HUES64 (cell line): Measurements from ENCODE around the gene GIPC2.
"Not testable (repeated sequence)": the region's sequence is repeated elsewhere in the genome, so short reads cannot be mapped to it uniquely, and the experiment has no call there.

Experiments used
- H3K27ac ChIP-seq: 2 replicates; pipeline ENCODE4 v1.7.0; 2013; ENCODE audit warnings: low read depth, low read length, inconsistent platforms
- H3K27me3 ChIP-seq: 2 replicates; pipeline ENCODE4 v1.6.1; 2013; ENCODE audit warnings: mild to moderate bottlenecking, low read length; ENCODE audit not compliant: insufficient read depth
- H3K36me3 ChIP-seq: 2 replicates; pipeline ENCODE4 v1.6.1; 2013; ENCODE audit warnings: mild to moderate bottlenecking, low read length; ENCODE audit not compliant: insufficient read depth
- H3K4me1 ChIP-seq: 2 replicates; pipeline ENCODE4 v1.6.1; 2013; ENCODE audit warnings: mild to moderate bottlenecking, low read length, moderate library complexity; ENCODE audit not compliant: insufficient read depth
- H3K4me3 ChIP-seq: 2 replicates; pipeline ENCODE4 v1.5.1; 2013; ENCODE audit warnings: mild to moderate bottlenecking, low read length, moderate library complexity
- H3K9ac ChIP-seq: 2 replicates; pipeline ENCODE4 v1.6.1; 2013; ENCODE audit warnings: mild to moderate bottlenecking, low read depth, low read length
- H3K9me3 ChIP-seq: 2 replicates; pipeline ENCODE4 v1.6.1; 2013; ENCODE audit warnings: low read depth, low read length; ENCODE audit not compliant: insufficient read depth
- WGBS: fragments of 150-250, 120-280 bp; methylation state at CpG from one replicate; pipeline ENCODE4 v1.1.7; 2013; ENCODE audit warnings: missing lambda C conversion rate; 5-methylcytosine and 5-hydroxymethylcytosine counted together

GIPC2 gene

DNA sequence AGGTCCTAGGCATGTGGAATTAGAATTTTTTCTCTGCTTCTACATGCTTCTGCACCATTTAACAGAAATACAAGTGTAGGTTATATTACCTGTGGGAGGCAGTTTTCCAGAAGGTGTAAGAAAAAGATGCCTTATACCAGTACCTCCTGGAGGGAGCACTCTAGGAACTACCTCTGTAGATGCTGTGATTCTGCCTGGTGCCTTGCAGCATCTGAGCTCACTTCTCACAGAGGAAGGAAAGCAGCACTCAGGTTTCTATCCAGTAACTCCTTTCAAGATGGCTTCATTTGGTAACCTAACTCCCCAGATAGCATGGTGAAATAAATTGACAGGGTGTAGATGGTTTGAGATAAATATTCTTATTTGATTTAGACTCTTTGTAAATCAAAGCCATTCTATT, 50.3 kb downstream of the GIPC2 start:
- H3K9me3 ChIP-seq: no peaks in the 10 kb centered on the region
- H3K27ac ChIP-seq: no peak overlapping the region
- H3K27me3 ChIP-seq: no peaks in the 10 kb centered on the region
- H3K9ac ChIP-seq: no peak overlapping the region
- no peak overlapping the region for H3K4me3 ChIP-seq
- H3K36me3 ChIP-seq: no peaks in the 10 kb centered on the region
- peaks cover 5% of the 10 kb centered on the region; the same call in 1 of the 2 replicates for H3K4me1 ChIP-seq

DNA sequence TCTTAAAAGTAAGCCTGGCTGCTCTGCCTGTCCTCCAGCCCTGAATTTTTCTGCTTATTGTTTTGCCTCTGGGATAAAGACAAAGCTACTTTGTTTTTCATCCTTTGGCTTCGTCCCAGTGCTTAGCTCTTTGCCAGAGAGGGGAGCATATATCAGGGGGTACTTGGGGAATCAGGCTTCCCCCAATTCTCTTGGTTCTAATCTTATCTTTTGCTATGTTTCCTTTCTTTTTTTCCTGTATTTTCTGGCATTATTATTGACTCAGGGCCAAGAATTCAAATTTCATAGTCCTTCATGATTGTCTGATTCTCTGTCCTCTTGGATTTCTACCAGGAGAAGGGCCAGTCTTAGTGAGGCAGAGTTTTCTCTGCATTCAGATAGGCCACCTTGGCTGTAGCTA, 51.2 kb downstream of the GIPC2 start:
- H3K27ac ChIP-seq: no peak overlapping the region
- H3K4me1 ChIP-seq: peaks cover 14% of the 10 kb centered on the region
- H3K36me3 ChIP-seq: no peaks in the 10 kb centered on the region
- no peak overlapping the region for H3K4me3 ChIP-seq
- no peak overlapping the region for H3K9ac ChIP-seq
- 87% methylated on average over 1 of the region's 1 CpG for WGBS
- H3K9me3 ChIP-seq: no peaks in the 10 kb centered on the region
- no peaks in the 10 kb centered on the region for H3K27me3 ChIP-seq

GRCh38 chr1:78101051-78101450, 55.3 kb downstream of the GIPC2 start:
- H3K36me3 ChIP-seq: no peaks in the 10 kb centered on the region
- WGBS: 89% methylated on average over 2 of the region's 2 CpGs
- no peak overlapping the region for H3K4me3 ChIP-seq
- H3K9me3 ChIP-seq: no peaks in the 10 kb centered on the region
- no peak overlapping the region for H3K27ac ChIP-seq
- H3K4me1 ChIP-seq: peaks cover 14% of the 10 kb centered on the region
- no peaks in the 10 kb centered on the region for H3K27me3 ChIP-seq
- H3K9ac ChIP-seq: no peak overlapping the region

- Histone ChIP-seq H3K9ac (no peak overlapping the region), H3K4me3 (no peak overlapping the region), H3K4me1 (peaks cover 14% of the 10 kb centered on the region), H3K27ac (no peak overlapping the region), H3K27me3 (no peaks in the 10 kb centered on the region), H3K36me3 (no peaks in the 10 kb centered on the region), H3K9me3 (no peaks in the 10 kb centered on the region)
- 70% methylated on average over 2 of the region's 2 CpGs for WGBS
Observed at GRCh38 chr1:78101514-78101913, 55.7 kb downstream of the GIPC2 start.

DNA sequence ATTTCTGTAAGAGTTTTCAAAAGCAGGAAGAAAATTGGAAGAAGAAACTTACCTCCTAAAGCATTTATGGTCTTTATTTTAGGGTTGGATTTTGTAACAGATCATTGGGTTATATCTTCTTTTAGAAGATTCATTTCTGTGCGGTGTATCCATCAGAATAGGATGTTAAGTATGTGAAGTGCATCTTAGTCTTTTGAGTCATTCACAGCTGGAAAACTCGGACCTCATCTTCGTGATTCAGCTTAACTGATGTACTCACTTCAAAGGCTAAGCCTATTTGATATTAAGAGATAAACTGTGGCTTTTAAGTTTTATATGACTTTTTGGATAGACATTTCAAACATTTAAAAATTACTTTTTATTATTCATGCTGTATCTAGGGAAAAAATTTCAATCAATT, 56.3 kb downstream of the GIPC2 start:
- Histone ChIP-seq H3K27ac (no peak overlapping the region), H3K36me3 (no peaks in the 10 kb centered on the region), H3K4me1 (peaks cover 14% of the 10 kb centered on the region), H3K27me3 (no peaks in the 10 kb centered on the region), H3K9ac (no peak overlapping the region), H3K4me3 (no peak overlapping the region), H3K9me3 (no peaks in the 10 kb centered on the region)
- 76% methylated on average over 3 of the region's 3 CpGs for WGBS

DNA sequence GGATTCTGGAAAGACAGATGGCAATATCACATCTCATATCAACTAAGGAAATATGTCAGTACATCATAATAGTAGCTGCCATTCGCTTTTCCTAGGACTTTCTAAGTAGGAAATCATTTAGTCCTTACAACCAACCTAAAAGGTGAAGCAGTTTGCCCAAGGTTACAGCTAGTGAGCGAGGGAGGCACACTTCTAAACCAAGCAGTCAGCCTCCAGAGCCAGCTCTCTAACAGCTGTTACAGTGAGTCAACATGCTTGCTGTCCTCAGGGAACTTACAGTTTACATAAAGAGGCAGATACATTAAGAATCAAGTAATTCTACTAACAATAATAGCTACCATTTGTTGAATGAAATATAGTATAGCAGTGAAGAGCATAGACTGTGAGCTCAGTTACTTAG, 57.1 kb downstream of the GIPC2 start:
- peaks cover 14% of the 10 kb centered on the region for H3K4me1 ChIP-seq
- H3K4me3 ChIP-seq: no peak overlapping the region
- no peak overlapping the region for H3K27ac ChIP-seq
- H3K9me3 ChIP-seq: no peaks in the 10 kb centered on the region
- WGBS: 96% methylated on average over 2 of the region's 2 CpGs
- no peak overlapping the region for H3K9ac ChIP-seq
- no peaks in the 10 kb centered on the region for H3K27me3 ChIP-seq
- no peaks in the 10 kb centered on the region for H3K36me3 ChIP-seq

GRCh38 chr1:78104322-78104721, 58.6 kb downstream of the GIPC2 start:
- Histone ChIP-seq H3K27me3 (no peaks in the 10 kb centered on the region), H3K9me3 (no peaks in the 10 kb centered on the region), H3K4me3 (no peak overlapping the region), H3K4me1 (peaks cover 14% of the 10 kb centered on the region), H3K36me3 (no peaks in the 10 kb centered on the region), H3K9ac (no peak overlapping the region), H3K27ac (no peak overlapping the region)

- not testable (repeated sequence) for H3K36me3 ChIP-seq, H3K27ac ChIP-seq, H3K4me1 ChIP-seq, H3K4me3 ChIP-seq, H3K9me3 ChIP-seq, H3K9ac ChIP-seq, H3K27me3 ChIP-seq
- WGBS: 94% methylated on average over 3 of the region's 4 CpGs
Observed at GRCh38 chr1:78109659-78110058, 63.9 kb downstream of the GIPC2 start.

GRCh38 chr1:78113156-78113916, 67.6 kb downstream of the GIPC2 start:
- H3K4me3 ChIP-seq: no peak overlapping the region

GRCh38 chr1:78114034-78114956, 68.5 kb downstream of the GIPC2 start:
- Histone ChIP-seq H3K27me3 (no peaks in the 10 kb centered on the region), H3K27ac (no peak overlapping the region)

More at GRCh38 chr1:78113156-78113916, 67.6 kb downstream of the GIPC2 start:
- Histone ChIP-seq H3K9me3 (no peaks in the 10 kb centered on the region), H3K27ac (no peak overlapping the region), H3K27me3 (no peaks in the 10 kb centered on the region), H3K9ac (no peak overlapping the region), H3K4me1 (no peaks in the 10 kb centered on the region), H3K36me3 (no peaks in the 10 kb centered on the region)
- 93% methylated on average over 6 of the region's 6 CpGs for WGBS

DNA sequence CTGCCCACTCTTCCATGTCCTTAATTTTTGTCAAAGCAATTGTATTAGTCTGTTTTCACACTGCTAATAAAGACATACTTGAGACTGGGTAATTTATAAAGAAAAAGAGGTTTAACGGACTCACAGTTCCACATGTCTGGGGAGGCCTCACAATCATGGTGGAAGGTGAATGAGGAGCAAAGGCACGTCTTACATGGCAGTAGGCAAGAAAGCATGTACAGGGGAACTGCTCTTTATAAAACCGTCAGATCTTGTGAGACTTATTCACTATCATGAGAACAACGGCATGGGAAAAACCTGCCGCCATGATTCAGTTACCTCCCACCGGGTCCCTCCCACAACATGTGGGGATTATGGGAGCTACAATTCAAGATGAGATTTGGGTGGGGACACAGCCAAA, 74.7 kb downstream of the GIPC2 start:
- not testable (repeated sequence) for H3K4me1 ChIP-seq, H3K9me3 ChIP-seq, H3K27me3 ChIP-seq, H3K4me3 ChIP-seq, H3K36me3 ChIP-seq, H3K9ac ChIP-seq, H3K27ac ChIP-seq
- WGBS: 85% methylated on average over 6 of the region's 6 CpGs

More at GRCh38 chr1:78114034-78114956, 68.5 kb downstream of the GIPC2 start:
- no peaks in the 10 kb centered on the region for H3K4me1 ChIP-seq
- 85% methylated on average over 9 of the region's 9 CpGs for WGBS
- no peak overlapping the region for H3K4me3 ChIP-seq
- no peak overlapping the region for H3K9ac ChIP-seq
- no peaks in the 10 kb centered on the region for H3K36me3 ChIP-seq
- no peaks in the 10 kb centered on the region for H3K9me3 ChIP-seq
